ENCODE results near the gene NFATC1. TPM values are rescaled to one million over a fixed set of nuclear protein-coding genes. Genes with fewer than 3 reads are reported as not detected.
A peak's percentile ranks its signal among the peaks of the same experiment; 100 is the strongest.

The NFATC1 gene
- total RNA-seq, 2 donors from 2014 or later: 2.9 to 4.4 TPM

DNA sequence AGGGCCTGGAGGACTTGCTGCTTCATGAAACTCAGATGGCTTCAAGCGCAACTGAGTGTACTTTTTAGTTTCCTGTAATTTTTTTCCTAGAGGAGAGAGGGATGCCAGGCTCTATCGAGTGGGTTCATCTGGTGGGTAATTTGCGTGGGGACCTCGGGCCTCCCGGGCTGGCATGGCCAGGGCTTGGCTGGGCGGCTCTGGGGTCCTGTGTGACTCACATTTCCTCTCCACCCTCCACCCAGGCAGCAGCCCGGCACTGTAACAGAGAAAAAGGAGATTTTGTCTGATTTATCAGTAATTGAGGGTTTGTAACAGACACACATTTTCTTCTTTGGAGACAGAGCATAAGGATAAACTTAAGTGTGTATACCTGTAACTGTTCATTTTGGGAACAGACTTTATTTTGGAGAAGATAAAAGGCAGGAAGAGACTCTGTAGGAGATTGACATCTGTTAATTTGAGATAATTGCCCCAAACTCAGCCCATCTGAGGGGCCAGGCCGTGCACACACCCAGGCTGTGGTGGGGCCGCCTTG, 64.3 kb downstream of the NFATC1 start:
- DNase-seq (no peak), ATAC-seq (no peak)
- intact Hi-C loops (cut with DNase I, micrococcal nuclease): no loop called here

DNA sequence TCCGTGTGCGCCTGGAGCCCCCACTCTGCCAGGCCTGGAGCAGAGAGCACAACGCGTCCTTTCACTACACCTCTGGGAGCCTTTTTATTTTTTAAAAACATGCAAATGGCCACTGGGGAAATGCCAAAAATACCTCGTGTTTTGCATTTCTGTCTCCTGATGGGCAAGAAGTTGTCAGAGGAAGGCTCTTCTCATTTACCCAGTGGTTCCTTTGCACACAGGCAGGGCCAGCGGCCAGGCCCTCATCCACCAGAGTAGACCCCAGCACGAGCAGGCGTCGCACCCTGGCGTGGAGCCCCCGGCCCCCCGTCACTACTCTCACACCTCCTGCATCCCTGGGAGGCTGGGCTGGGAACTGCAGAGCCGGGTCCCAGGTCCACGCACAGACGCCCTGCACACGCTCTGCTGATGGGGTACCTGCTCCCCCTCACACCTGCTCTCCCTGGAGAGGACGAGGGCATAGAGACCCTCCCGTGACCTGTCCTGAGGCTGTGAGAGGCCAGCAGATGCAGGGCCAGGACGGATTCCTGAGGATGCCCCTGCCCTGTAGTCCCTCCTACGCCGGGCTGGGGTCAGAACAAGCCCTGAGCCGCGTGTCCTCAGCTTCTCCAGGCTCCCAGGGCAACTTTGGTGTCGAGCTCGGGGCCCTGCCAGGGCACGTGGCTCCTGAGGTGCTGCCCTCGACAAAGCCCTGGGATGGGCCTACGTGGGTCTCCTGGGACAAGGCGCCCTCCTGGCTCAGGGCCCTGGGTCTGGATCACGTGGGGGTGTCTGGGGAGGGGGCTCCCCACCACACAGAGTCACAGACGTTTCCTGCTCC, 65.0 kb downstream of the NFATC1 start:
- ATAC-seq: no peak
- no peak for DNase-seq
- intact Hi-C loops (cut with DNase I, micrococcal nuclease): no loop called here

DNA sequence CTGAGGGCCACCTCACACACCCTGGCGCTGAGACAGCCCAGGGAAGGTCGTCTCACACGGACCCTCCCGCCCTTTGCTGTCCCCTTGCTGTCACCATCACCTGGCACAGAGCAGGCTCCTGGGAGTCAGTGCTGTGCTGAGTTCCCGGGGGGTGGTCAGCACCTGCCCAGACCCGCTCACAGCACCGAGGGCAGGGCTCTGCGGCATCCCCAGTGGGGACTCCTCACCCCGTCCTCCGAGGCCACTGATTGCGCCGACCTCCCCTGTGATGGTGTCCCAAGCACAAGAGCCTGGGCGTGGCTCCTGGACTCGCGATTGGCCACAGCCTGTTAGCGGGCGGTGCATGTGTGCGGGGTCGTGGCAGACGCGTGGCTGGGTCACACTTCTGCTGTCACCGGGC, 65.9 kb downstream of the NFATC1 start:
- ATAC-seq: no peak

DNA sequence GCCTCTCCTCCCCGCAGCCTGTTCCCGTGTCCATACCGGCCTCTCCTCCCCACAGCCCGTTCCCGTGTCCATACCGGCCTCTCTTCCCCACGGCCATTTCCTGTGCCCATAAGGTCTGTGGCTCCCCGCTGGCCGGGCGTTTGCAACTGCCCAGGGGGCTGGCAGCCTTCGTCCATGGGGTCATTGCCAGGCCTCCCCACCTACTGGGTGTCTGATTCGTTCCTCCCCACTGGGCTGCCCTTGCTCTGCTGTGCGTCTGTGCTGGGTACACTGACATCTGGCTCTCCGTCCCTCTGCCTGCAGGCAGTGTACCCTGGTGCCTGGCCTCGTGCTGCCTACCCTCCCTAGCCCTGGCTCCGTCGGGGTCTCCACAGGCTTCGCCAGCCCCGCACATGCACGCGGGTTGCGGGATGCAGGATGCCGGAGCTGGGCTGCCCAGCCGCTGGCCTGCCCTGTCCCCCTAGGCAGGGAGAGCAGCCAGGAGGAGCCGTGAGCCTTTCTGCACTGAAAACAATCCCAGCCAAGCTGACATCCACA, 67.8 kb downstream of the NFATC1 start:
- DNase-seq (no peak), ATAC-seq (no peak)
- intact Hi-C loops (cut with DNase I, micrococcal nuclease): no loop called here

More for the DNA sequence above, 65.9 kb downstream of the NFATC1 start:
- intact Hi-C loops (cut with DNase I, micrococcal nuclease): no loop called here
- no peak for DNase-seq

DNA sequence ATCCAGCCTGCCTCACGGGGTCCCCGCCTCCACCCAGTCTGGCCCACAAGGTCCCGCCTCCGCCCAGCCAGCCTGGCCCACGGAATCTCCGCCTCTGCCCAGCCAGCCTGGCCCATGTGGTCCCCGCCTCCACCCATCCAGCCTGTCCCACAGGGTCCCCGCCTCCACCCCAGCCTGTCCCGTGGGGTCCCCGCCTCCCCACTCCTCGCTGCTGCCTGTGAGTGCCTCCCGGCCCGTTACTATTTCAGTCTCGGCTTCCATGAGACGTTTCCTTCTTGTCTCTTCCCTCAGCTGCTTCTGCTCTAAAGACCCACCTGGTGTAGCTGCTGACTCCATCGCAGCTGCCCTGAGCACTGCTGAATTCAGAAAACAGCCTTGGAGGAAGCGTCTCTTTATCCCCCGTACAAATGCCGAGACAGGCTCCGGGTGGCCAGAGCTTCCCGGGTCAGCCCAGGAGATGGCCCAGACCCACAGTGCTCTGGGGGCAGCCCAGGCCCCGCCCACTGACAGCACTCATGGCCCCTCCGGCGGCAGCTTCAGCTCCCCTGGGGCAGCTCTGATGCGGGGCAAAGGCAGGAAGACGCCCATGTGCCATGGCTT, 69.8 kb downstream of the NFATC1 start:
- no peak for ATAC-seq
- intact Hi-C loops (cut with DNase I, micrococcal nuclease): no loop called here
- peak in 1 of 2 donors; percentile 41 for DNase-seq

DNA sequence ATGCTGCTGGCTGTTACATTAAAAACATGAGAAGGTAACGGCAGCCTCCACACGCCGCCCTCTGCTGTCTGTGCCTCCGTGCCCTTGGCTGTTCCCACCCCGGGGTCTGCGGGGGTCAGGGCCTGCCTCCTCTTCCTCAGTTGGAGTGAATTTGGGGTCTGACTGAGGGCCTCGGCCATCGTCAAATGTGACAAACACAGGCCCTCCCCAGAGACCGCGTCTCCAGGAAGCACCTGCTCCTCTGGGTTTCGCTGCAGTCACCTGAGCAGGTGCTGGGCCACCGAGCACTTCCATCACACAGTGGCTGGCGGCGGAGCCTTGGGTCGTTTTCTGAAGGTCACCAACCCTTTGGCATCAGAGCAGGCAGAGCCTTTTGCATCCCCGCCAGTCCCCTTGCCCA, 70.9 kb downstream of the NFATC1 start:
- no peak for ATAC-seq
- intact Hi-C loops (cut with DNase I, micrococcal nuclease): no loop called here
- peak in 1 of 2 donors; percentile 39 for DNase-seq

DNA sequence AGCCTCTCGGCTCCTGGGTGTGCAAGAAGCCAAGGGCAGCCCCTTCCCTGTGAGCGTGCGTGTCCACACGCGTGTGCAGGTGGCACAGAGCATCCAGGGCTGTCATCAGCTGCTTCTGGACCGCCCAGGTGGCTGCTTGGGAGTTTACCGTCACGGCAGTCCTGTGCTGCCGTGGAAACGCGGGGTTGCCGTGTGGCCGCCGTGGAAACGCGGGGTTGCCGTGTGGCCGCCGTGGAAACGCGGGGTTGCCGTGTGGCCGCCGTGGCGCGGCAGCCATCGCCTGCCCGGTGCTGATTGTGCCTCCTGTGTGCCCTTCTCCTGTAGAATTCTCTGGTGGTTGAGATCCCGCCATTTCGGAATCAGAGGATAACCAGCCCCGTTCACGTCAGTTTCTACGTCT, 71.4 kb downstream of the NFATC1 start:
- DNase-seq (no peak), ATAC-seq (no peak)
- intact Hi-C loops (cut with DNase I, micrococcal nuclease): no loop called here

DNA sequence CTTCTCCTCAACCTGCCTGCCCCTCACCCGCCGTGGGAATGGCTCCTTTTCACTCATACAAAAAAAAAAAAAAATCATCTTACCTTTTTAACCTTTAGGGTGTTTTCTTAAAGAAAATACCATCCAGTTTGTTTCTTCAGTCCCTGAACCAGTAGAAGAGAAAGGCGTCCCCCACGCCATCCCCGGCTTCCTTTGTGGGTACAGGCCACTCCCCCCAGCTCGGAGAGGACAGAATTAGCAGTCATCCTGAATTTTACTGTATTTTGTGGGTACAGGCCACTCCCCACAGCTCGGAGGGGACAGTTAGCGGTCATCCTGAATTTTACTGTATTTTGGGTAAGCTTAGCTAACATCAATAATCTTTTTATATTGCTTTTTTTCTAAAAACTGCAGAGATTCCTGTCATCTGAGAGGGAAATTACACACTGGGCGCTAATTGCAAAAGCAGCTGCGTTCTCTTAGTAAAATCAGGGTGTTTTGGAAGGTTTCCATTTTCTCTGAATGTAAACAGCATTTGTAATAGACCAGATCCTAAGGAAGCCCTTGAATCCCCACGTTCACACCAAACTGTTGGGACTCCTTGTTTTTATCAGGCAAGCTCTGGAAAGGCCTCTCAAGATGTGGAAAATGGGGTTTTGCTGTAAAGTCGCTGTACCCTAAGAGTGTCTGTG, 72.5 kb downstream of the NFATC1 start:
- ATAC-seq: no peak
- intact Hi-C loops (cut with DNase I, micrococcal nuclease): no loop called here
- no peak for DNase-seq

DNA sequence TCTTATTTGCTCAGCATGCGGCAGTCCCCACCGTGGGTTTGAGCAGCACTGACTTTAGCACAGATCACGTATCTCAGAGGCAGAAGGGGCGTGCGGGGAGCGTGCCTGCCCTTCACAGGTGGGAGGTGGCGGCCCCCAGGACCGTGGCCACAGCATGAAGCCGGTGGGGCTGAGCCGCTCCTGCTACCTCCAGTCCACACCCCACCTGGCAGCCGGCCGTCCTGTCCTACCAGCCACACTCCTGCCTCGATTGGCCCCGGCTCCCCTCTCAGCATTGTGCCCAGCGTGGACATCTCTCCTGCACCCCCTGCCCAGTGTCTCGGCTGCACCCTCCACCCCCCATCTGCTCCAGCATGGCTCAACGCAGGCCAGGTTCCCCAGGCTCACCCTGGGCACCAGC, 73.6 kb downstream of the NFATC1 start:
- ATAC-seq (no peak), DNase-seq (no peak)
- intact Hi-C loops (cut with DNase I, micrococcal nuclease): no loop called here

DNA sequence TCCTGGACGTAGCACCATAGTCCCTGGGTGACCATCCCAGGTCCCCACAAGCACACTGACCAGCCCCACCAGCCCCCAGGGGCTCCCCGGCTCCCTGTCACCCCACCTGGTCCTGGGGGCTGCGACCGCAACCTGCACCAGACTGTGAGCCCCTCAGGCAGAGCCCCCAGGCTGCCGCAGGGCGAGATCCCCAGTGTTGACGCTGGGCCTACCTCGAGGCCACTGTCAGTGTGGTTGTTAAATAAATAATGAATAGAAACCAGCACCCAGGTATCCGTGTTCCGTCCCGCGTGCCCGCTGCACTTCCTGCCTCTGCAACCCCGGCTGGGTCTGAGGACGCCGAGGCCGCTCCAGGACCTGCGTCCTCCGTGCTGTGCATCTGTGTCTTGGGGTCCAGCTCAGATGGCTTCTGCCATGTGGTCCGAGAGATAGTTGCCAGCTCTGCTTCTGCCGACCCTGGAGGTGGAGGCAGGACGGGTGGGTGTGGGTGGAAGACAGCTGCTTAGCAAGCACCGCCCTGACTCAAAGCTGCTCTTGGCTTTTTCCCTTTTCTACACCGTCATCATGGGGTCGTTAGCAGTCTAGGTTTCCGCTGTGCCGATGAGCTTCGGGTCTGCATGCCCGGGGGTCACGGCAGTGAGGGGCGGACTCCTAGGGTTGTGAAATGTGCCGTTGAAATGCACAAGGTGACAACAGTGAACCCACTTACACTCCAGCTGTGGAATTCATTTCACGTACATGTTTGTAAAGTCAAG, 74.2 kb downstream of the NFATC1 start:
- intact Hi-C loops (cut with DNase I, micrococcal nuclease): no loop called here
- DNase-seq (no peak), ATAC-seq (no peak)

DNA sequence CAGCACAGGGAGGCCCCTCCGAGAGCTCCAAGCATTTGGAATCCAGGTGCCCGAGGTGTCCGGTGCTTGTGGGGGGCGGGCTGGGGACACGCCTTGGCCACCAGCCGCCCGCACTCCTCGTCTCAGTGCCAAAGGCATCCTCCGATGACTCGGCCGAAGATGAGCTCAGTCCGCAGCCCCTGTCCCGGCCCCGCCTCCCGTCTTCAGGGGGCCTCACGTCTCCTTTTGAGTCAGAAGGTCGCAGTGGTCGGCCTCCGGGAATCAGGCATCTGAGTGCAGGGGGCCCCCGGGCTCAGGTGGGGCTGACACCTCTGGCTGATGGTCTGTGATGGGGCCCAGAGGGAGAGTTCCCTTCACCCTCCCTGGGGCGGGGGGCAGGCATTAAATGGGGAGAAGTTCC, 74.8 kb downstream of the NFATC1 start:
- intact Hi-C loops (cut with DNase I, micrococcal nuclease): no loop called here
- DNase-seq: no peak
- no peak for ATAC-seq

DNA sequence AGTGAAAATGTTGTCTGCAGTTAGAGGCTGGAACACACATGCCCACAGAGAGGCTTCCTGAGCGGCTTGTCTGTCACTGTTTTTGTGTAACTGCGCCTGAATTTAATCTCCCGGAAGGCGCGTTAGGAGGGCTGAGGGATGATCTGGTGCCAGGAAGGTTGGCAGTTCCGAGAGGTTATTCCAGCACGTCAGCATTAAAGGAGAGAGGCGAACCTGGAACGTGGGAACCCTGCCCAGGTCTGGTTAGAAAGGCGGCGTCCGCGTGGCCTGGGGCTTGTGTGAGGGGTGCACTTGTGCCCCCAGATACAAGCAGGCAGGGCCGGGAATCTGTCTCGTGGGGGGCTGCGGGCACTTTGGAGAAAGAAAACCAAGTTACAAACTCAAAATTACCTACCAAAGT, 75.3 kb downstream of the NFATC1 start:
- ATAC-seq (no peak), DNase-seq (no peak)
- intact Hi-C loops (cut with DNase I, micrococcal nuclease): no loop called here

DNA sequence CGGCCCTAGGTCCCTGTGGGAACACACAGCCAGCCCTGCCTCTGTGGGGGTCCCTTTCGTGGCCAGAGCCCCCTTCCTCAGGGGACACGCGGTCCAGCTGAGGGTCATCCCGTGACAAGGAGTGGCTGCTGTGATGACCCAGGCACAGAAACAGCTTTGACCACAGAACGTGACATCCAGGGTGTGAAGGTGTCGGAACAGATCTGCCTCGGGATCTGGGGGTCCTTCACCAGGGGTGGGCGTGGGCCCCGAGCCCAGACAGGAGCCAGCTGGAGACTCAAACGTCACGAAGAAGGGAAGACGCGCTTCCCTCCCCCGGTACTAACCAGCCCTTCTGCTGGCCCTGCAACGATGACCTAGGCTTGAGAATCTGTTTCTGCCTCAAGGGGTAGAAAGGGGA, 75.9 kb downstream of the NFATC1 start:
- no peak for DNase-seq
- ATAC-seq: no peak
- intact Hi-C loops (cut with DNase I, micrococcal nuclease): no loop called here

DNA sequence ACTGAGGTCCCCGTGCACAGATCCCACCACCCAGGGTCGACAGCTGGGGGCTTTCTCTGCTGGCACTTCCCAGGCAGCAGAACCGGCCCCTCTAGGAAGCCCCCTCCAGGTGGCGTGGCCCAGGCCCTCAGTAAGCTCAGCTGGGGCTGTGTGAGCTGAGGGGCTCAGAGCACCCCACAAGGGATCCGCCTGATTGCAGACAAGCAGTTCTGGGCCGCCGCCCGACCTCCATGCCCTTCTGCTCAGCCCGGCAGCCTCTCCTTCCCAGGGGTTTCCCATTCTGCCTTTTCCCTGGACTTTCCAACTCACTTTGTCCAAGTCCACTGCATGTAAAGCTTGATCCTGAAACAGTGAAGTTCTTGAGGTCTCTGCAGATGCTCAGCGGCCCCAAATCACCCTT, 76.4 kb downstream of the NFATC1 start:
- DNase-seq: no peak
- intact Hi-C loops (cut with DNase I, micrococcal nuclease): no loop called here
- no peak for ATAC-seq

DNA sequence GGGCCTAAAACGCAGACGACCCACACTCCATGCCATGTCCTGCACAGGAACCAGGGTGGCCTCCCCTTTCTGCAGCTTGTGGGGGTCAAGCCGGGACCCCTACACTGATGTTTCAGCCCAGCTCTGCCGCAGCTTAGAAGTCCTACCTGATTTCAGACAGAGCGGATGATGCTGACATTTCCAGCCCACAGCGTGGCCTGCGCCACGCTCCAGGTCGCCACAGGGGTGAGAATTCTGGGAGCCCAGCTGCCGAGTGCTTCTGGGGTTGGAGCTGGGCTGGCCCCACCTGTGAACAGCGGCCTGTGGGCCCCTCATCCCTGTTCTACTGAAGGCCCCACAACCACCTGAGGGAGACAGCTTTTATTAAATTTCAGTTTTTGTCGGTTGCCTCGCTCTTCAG, 77.2 kb downstream of the NFATC1 start:
- ATAC-seq: no peak
- no peak for DNase-seq
- intact Hi-C loops (cut with DNase I, micrococcal nuclease): no loop called here

DNA sequence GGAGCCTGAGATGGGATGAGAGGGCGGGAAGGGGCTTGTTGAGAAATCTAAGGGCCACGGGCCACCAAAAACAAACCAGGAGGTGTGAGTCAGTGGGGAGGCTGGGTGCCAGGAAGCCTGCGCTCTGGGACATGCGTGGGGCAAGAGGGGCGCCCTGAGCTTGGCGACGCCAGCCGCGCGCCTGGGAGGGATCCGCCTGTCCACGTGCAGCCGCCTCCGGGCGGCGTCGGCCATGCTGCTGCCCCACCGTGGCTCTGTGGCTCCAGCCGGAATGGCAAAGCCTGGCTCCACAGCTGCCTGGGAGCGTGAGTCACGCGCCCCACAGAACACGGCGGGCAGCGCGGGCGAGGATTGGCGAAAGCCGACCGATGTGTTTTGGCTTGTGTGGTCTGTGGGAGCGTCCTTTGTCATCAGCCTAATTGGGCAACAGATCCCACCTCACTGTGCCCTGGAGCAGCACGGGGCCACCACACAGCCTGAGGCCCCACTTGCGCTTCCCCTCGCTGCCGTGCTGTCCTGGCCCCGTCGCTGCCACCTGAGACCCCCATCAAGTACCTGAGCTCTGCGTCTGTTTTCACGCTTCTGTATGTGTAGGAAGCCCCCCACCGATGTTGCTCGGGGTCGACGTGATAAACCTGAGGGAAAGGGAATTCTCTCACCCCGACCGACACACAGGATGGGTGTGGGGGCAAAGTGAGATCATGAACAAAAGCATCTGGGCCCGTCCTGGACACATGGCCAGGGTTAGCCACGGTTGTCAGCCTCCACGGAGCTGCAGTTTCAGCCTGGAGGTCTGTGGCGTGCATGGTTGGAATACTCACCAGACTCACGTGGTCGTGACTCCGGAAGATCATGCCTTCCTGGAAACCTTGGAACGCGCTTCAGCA, 80.5 kb downstream of the NFATC1 start:
- DNase-seq (peak in 1 of 2 donors; percentile 1), ATAC-seq (no peak)
- intact Hi-C loops (cut with DNase I, micrococcal nuclease): no loop called here

DNA sequence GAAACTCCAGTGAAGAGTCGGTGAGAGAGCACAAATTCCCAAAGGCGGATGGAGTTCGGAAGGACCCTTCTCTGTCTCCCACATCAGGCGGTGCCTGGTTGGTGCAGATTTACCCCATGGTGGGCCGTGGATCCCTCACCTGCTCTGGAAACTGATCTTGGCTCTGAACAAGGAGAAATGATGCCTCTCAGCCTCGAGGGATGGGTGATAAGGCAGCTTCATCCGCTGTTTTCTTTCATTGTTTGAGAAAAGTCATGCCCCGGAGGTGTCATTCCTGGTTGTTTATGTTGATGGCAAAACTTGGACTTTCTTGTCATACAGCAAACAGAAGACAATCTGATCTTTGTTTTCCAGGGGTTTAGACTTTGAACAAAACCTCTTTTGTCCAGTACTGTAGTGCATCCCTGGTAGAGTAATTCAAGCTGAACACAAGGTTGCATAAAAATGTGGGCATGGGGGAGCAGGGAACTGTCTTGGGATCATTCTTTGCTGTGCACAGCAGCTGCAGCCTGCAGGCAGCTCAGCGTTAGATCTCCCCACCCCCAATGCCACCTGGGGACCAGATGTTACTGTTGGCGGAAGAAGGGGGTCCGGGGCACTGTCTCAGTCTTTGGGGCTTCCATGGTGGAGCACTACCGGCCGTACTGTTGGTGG, 81.3 kb downstream of the NFATC1 start:
- ATAC-seq (no peak), DNase-seq (peak in 1 of 2 donors; percentile 1)
- intact Hi-C loops (cut with DNase I, micrococcal nuclease): no loop called here
